Mesenchymal stem cell (in vitro differentiated cells and primary cell): Measurements from ENCODE around the gene DMAP1.

Experiments used
- DNase-seq: peaks from one replicate; pipeline ENCODE4 v3.0.0-alpha.2; 2013
- H2AFZ ChIP-seq: one replicate; pipeline ENCODE4 v1.6.1; 2013; ENCODE audit warnings: low read depth, mild to moderate bottlenecking, control low read depth, inconsistent platforms, low read length, moderate library complexity
- H2AK5ac ChIP-seq: 2 replicates; pipeline ENCODE4 v1.6.1; 2013; ENCODE audit warnings: low read length, moderate library complexity, mild to moderate bottlenecking, inconsistent platforms; ENCODE audit not compliant: severe bottlenecking
- H2BK120ac ChIP-seq: one replicate; pipeline ENCODE4 v1.6.1; 2013; ENCODE audit warnings: low read depth, mild to moderate bottlenecking, inconsistent platforms, low read length, moderate library complexity
- H2BK12ac ChIP-seq, 2 experiments: one replicate each; pipeline ENCODE4 v1.6.1; 2013; ENCODE audit warnings: inconsistent platforms in 2 of 2, low read length in 2 of 2, mild to moderate bottlenecking in 2 of 2, moderate library complexity in 2 of 2, control low read depth in 1 of 2
- H2BK15ac ChIP-seq: one replicate; pipeline ENCODE4 v1.6.1; 2013; ENCODE audit warnings: mild to moderate bottlenecking, low read depth, inconsistent platforms; ENCODE audit not compliant: poor library complexity, severe bottlenecking
- H2BK5ac ChIP-seq: 2 replicates; pipeline ENCODE4 v1.6.1; 2013; ENCODE audit warnings: low read depth, mild to moderate bottlenecking, low read length, control low read depth, inconsistent platforms; ENCODE audit not compliant: poor library complexity, severe bottlenecking
- H3K14ac ChIP-seq, 2 experiments: one replicate each; pipeline ENCODE4 v1.6.1; 2013; ENCODE audit warnings: inconsistent platforms in 2 of 2, low read length in 2 of 2, control low read depth in 1 of 2, mild to moderate bottlenecking in 1 of 2, moderate library complexity in 1 of 2
- H3K18ac ChIP-seq, 2 experiments: one replicate each; pipeline ENCODE4 v1.6.1; 2013; ENCODE audit warnings: inconsistent platforms in 2 of 2, low read length in 2 of 2, control low read depth in 1 of 2, low read depth in 1 of 2, mild to moderate bottlenecking in 1 of 2
- H3K23ac ChIP-seq, 2 experiments: one replicate each; pipeline ENCODE4 v1.6.1; 2013; ENCODE audit warnings: inconsistent platforms in 2 of 2, low read length in 2 of 2, mild to moderate bottlenecking in 2 of 2, moderate library complexity in 2 of 2, control low read depth in 1 of 2
- H3K27ac ChIP-seq: 2 replicates; pipeline ENCODE4 v1.5.1; 2013; ENCODE audit warnings: mild to moderate bottlenecking, moderate library complexity, low read length, control low read depth, inconsistent platforms; ENCODE audit not compliant: poor library complexity, severe bottlenecking
- H3K27me3 ChIP-seq, 2 experiments: 2 replicates each; pipeline versions ENCODE4 v1.6.1 to v1.7.0; 2013; ENCODE audit warnings: low read length in 2 of 2, mild to moderate bottlenecking in 2 of 2, moderate library complexity in 2 of 2, control low read depth in 1 of 2, inconsistent platforms in 1 of 2; ENCODE audit not compliant: control insufficient read depth in 1 of 2, insufficient read depth in 1 of 2
- H3K36me3 ChIP-seq, 2 experiments: 2 replicates each; pipeline versions ENCODE4 v1.6.1 to v1.7.0; 2013; ENCODE audit warnings: low read length in 2 of 2, control low read depth in 1 of 2, inconsistent platforms in 1 of 2, low read depth in 1 of 2, mild to moderate bottlenecking in 1 of 2; ENCODE audit not compliant: insufficient read depth in 2 of 2, control insufficient read depth in 1 of 2
- H3K4ac ChIP-seq, 2 experiments: one replicate each; pipeline ENCODE4 v1.6.1; 2013; ENCODE audit warnings: inconsistent platforms in 2 of 2, low read length in 2 of 2, mild to moderate bottlenecking in 2 of 2, moderate library complexity in 2 of 2, control low read depth in 1 of 2, low read depth in 1 of 2
- H3K4me1 ChIP-seq: 2 replicates; pipeline ENCODE4 v1.6.1; 2013; ENCODE audit warnings: low read depth, low read length, control low read depth; ENCODE audit not compliant: control insufficient read depth, insufficient read depth
- H3K4me2 ChIP-seq: 2 replicates; pipeline ENCODE4 v1.6.1; 2013; ENCODE audit warnings: low read length, mild to moderate bottlenecking, inconsistent platforms; ENCODE audit not compliant: poor library complexity, severe bottlenecking
- H3K4me3 ChIP-seq, 2 experiments: 2 replicates each; pipeline versions ENCODE4 v1.5.1 to v1.7.0; 2013; ENCODE audit warnings: low read length in 2 of 2, mild to moderate bottlenecking in 2 of 2, control low read depth in 1 of 2, low read depth in 1 of 2; ENCODE audit not compliant: insufficient read depth in 1 of 2
- H3K79me1 ChIP-seq: replicated peaks from 2 replicates; pipeline ENCODE4 v1.6.1; 2013; ENCODE audit warnings: mild to moderate bottlenecking, control low read depth, low read length, inconsistent platforms; ENCODE audit not compliant: poor library complexity, severe bottlenecking
- H3K9ac ChIP-seq: 2 replicates; pipeline ENCODE4 v1.7.0; 2013; ENCODE audit warnings: mild to moderate bottlenecking, low read length, moderate library complexity
- H3K9me3 ChIP-seq: 2 replicates; pipeline ENCODE4 v1.7.0; 2013; ENCODE audit warnings: mild to moderate bottlenecking, low read length; ENCODE audit not compliant: control insufficient read depth
- H4K8ac ChIP-seq: one replicate; pipeline ENCODE4 v1.6.1; 2013; ENCODE audit warnings: inconsistent platforms, mild to moderate bottlenecking, low read length, moderate library complexity
- H4K91ac ChIP-seq: one replicate; pipeline ENCODE4 v1.6.1; 2013; ENCODE audit warnings: mild to moderate bottlenecking, low read length, inconsistent platforms
- WGBS: methylation state at CpG from one replicate; pipeline ENCODE4 v1.1.7; 2013; ENCODE audit warnings: mixed read lengths; 5-methylcytosine and 5-hydroxymethylcytosine counted together

DMAP1 gene

DNA sequence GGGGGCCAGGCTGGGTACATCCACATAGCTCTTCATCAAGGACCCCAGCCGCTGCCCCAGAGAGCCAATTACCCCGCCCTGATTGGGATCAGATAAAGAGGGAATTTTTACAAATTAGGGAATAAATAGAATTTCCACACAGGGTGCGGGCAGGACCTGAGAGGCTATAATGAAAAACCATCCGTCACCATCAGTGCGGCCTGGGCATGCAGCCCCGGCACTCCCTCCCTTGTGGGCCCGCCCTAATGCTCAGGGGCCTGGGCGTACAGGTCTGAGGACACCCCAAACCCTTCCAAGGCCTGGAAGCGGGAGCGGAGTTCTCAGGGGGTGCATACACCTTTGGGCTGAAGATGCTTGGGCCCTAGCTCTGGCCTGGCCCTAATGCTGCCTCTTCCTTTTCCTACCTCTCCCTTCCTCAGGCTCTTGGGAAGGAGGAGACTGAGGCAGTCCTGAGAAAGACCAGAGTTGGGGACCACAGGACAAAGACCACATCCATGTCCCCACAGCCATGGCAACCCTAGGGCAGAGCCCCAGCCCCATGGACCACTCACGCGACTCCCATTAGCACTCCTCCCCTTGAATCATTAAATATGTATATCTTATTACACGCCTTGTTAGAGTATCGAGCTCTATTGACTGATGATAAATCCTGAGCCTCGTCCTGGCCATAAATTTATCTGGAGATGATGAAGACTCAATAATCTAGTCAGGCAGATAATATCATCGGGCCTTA, 16.3 kb downstream of the DMAP1 start:
- H2AFZ ChIP-seq: no peak overlapping the region
- no peak overlapping the region for H4K91ac ChIP-seq
- peaks cover 4% of the 10 kb centered on the region for H3K79me1 ChIP-seq
- H3K4me2 ChIP-seq: no peak overlapping the region
- no peak for DNase-seq
- no peak overlapping the region for H3K4me3 ChIP-seq
- no peaks in the 10 kb centered on the region for H3K9me3 ChIP-seq
- no peak overlapping the region for H2BK12ac ChIP-seq
- H3K9ac ChIP-seq: no peak overlapping the region
- H2BK5ac ChIP-seq: no peak overlapping the region
- no peak overlapping the region for H4K8ac ChIP-seq
- H3K36me3 ChIP-seq: peaks cover 12 to 27% of the 10 kb centered on the region in 2 experiments
- H3K23ac ChIP-seq: no peak overlapping the region
- H3K27ac ChIP-seq: no peak overlapping the region
- H3K18ac ChIP-seq: no peak overlapping the region
- WGBS: 98% methylated on average over 15 of the region's 16 CpGs
- H3K27me3 ChIP-seq: no peaks in the 10 kb centered on the region
- no peak overlapping the region for H3K4ac ChIP-seq
- no peak overlapping the region for H3K14ac ChIP-seq
- no peak overlapping the region for H2BK120ac ChIP-seq
- no peaks in the 10 kb centered on the region for H3K4me1 ChIP-seq
- no peak overlapping the region for H2BK15ac ChIP-seq
- H2AK5ac ChIP-seq: no peak overlapping the region

DNA sequence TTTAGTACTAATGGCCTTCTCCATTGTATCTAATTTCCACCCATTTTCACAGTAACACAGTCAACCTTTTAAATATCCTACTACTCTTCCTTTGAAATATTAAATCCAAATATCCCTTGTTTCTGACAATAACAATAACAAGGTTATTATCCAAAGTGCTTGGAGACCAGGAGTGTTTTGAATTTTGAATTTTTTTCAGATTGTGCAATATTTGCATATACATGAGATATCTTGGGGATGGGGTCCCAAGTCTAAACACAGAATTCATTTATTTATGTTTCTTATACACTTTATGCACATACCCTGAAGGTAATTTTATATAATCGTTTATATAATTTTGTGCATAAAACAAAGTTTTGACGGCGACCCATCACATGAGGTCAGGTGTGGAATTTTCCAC, 17.5 kb downstream of the DMAP1 start:
- Histone ChIP-seq H3K4ac (no peak overlapping the region), H3K23ac (no peak overlapping the region), H3K9me3 (no peaks in the 10 kb centered on the region), H3K27ac (no peak overlapping the region), H3K4me3 (no peak overlapping the region), H4K8ac (no peak overlapping the region), H3K79me1 (peaks cover 5% of the 10 kb centered on the region), H3K9ac (no peak overlapping the region), H2BK5ac (no peak overlapping the region), H2AFZ (no peak overlapping the region), H2BK15ac (no peak overlapping the region), H3K4me1 (no peaks in the 10 kb centered on the region), H4K91ac (no peak overlapping the region), H3K27me3 (no peaks in the 10 kb centered on the region), H3K4me2 (no peak overlapping the region), H2BK120ac (no peak overlapping the region), H3K14ac (no peak overlapping the region), H2BK12ac (no peak overlapping the region), H2AK5ac (no peak overlapping the region), H3K18ac (no peak overlapping the region), H3K36me3 (peaks cover 12 to 31% of the 10 kb centered on the region in 2 experiments)
- DNase-seq: no peak
- WGBS: 100% methylated on average over 3 of the region's 3 CpGs

- no peaks in the 10 kb centered on the region for H3K27me3 ChIP-seq
- no peak overlapping the region for H2AK5ac ChIP-seq
- no peak overlapping the region for H3K18ac ChIP-seq
- no peak overlapping the region for H3K9ac ChIP-seq
- no peak overlapping the region for H2BK12ac ChIP-seq
- H4K91ac ChIP-seq: no peak overlapping the region
- H3K36me3 ChIP-seq: peaks cover 12 to 33% of the 10 kb centered on the region in 2 experiments
- no peak overlapping the region for H2BK5ac ChIP-seq
- no peak overlapping the region for H4K8ac ChIP-seq
- no peak overlapping the region for H3K4me2 ChIP-seq
- H3K23ac ChIP-seq: no peak overlapping the region
- H3K27ac ChIP-seq: no peak overlapping the region
- no peak overlapping the region for H2BK120ac ChIP-seq
- peaks cover 10% of the 10 kb centered on the region for H3K79me1 ChIP-seq
- no peak overlapping the region for H3K4me3 ChIP-seq
- no peak overlapping the region for H3K14ac ChIP-seq
- no peaks in the 10 kb centered on the region for H3K9me3 ChIP-seq
- DNase-seq: no peak
- no peak overlapping the region for H2BK15ac ChIP-seq
- H3K4ac ChIP-seq: no peak overlapping the region
- peaks cover 12% of the 10 kb centered on the region for H3K4me1 ChIP-seq
- H2AFZ ChIP-seq: no peak overlapping the region
- WGBS: 91% methylated on average over 1 of the region's 1 CpG
These were observed 20.3 kb downstream of the DMAP1 start for GRCh38 chr1:44233593-44233992.

DNA sequence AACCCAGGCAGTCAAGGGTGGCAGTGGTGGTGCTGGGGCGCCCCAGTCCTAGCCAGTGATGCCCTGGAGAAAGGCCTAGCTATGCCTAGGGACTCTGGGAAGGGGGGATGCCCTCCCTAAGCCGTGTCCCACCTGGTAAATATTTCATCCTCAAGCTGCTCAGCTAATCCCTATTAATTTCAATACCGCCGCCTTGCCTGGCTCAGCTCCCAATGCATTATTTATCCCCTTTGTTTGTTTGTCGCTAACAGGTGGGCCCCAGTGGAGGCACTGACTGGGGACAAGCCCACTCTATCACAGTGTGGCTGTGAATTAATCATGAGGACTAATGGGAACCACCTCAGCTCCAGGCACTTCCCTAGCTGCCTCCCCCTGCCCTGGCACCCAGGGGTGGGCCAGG, 22.5 kb downstream of the DMAP1 start:
- Histone ChIP-seq H3K4me2 (no peak overlapping the region), H2AFZ (no peak overlapping the region), H2BK120ac (no peak overlapping the region), H4K91ac (no peak overlapping the region), H2AK5ac (no peak overlapping the region), H2BK5ac (no peak overlapping the region), H3K4ac (no peak overlapping the region), H2BK15ac (no peak overlapping the region), H3K27me3 (no peaks in the 10 kb centered on the region), H3K4me3 (no peak overlapping the region), H3K4me1 (peaks cover 31% of the 10 kb centered on the region), H3K36me3 (peaks cover 10 to 20% of the 10 kb centered on the region in 2 experiments), H3K14ac (no peak overlapping the region), H3K27ac (no peak overlapping the region), H3K9me3 (no peaks in the 10 kb centered on the region), H3K9ac (no peak overlapping the region), H4K8ac (no peak overlapping the region), H3K18ac (no peak overlapping the region), H2BK12ac (no peak overlapping the region), H3K23ac (no peak overlapping the region), H3K79me1 (peaks cover 8% of the 10 kb centered on the region)
- WGBS: 100% methylated on average over 5 of the region's 5 CpGs
- DNase-seq: no peak
